Astrocyte (in vitro differentiated cells and primary cell): ENCODE data around the gene SERPINA10. TPM values are rescaled to one million over a fixed set of nuclear protein-coding genes. Genes with fewer than 3 reads are reported as not detected.
"Not testable (repeated sequence)": the region's sequence is repeated elsewhere in the genome, so short reads cannot be mapped to it uniquely, and the experiment has no call there.

Source experiments
- DNase-seq: peaks from one replicate; pipeline ENCODE4 v3.0.0-alpha.2; 2010; ENCODE audit warnings: low read depth
- FAIRE-seq: peaks from 2 replicates; lab custom pipeline; 2011; peaks lifted over from hg19 to GRCh38; lab: Jason Lieb, UNC
- H2AFZ ChIP-seq: 2 replicates; pipeline ENCODE4 v1.6.0; 2012; ENCODE audit warnings: low read depth, low read length, inconsistent platforms
- H3K27ac ChIP-seq: 2 replicates; pipeline ENCODE4 v1.5.1; 2011; ENCODE audit warnings: low read depth, low read length, inconsistent platforms
- H3K27me3 ChIP-seq: 2 replicates; pipeline ENCODE4 v1.6.0; 2011; ENCODE audit warnings: low read length, inconsistent platforms; ENCODE audit not compliant: insufficient read depth
- H3K36me3 ChIP-seq: 2 replicates; pipeline ENCODE4 v1.5.1; 2011; ENCODE audit warnings: low read length, inconsistent platforms; ENCODE audit not compliant: insufficient read depth
- H3K4me1 ChIP-seq: 2 replicates; pipeline ENCODE4 v1.5.1; 2011; ENCODE audit warnings: low read length, inconsistent platforms; ENCODE audit not compliant: insufficient read depth
- H3K4me2 ChIP-seq: 2 replicates; pipeline ENCODE4 v1.6.0; 2012; ENCODE audit warnings: low read length, inconsistent platforms
- H3K4me3 ChIP-seq: 2 replicates; pipeline ENCODE4 v1.5.1; 2011; ENCODE audit warnings: low read depth, mild to moderate bottlenecking, low read length, inconsistent platforms; ENCODE audit not compliant: insufficient read depth
- H3K79me2 ChIP-seq: 2 replicates; pipeline ENCODE4 v1.6.0; 2012; ENCODE audit warnings: mild to moderate bottlenecking, low read length, inconsistent platforms; ENCODE audit not compliant: insufficient read depth
- H3K9ac ChIP-seq: 2 replicates; pipeline ENCODE4 v1.6.0; 2012; ENCODE audit warnings: mild to moderate bottlenecking, low read length, inconsistent platforms
- H3K9me3 ChIP-seq: 2 replicates; pipeline ENCODE4 v1.5.1; 2012; ENCODE audit warnings: low read depth, mild to moderate bottlenecking, low read length, inconsistent platforms; ENCODE audit not compliant: insufficient read depth
- H4K20me1 ChIP-seq: 2 replicates; pipeline ENCODE4 v1.6.0; 2012; ENCODE audit warnings: low read length, inconsistent platforms; ENCODE audit not compliant: insufficient read depth
- H3K27ac Mint-ChIP-seq: one replicate; pipeline ENCODE4 v1.8.0; 2021; ENCODE audit warnings: mild to moderate bottlenecking, mixed read lengths; ENCODE audit not compliant: unreplicated experiment
- H3K27me3 Mint-ChIP-seq: one replicate; pipeline ENCODE4 v1.8.0; 2021; ENCODE audit warnings: low read depth, mixed read lengths; ENCODE audit not compliant: unreplicated experiment
- H3K36me3 Mint-ChIP-seq: one replicate; pipeline ENCODE4 v1.8.0; 2021; ENCODE audit warnings: low read depth, mixed read lengths; ENCODE audit not compliant: unreplicated experiment
- H3K4me1 Mint-ChIP-seq: one replicate; pipeline ENCODE4 v1.8.0; 2021; ENCODE audit warnings: low read depth, mixed read lengths; ENCODE audit not compliant: unreplicated experiment
- H3K4me3 Mint-ChIP-seq: one replicate; pipeline ENCODE4 v1.8.0; 2021; ENCODE audit warnings: mild to moderate bottlenecking, moderate library complexity, mixed read lengths; ENCODE audit not compliant: unreplicated experiment
- H3K9me3 Mint-ChIP-seq: one replicate; pipeline ENCODE4 v1.8.0; 2021; ENCODE audit warnings: mild to moderate bottlenecking, mixed read lengths; ENCODE audit not compliant: unreplicated experiment
- CTCF ChIP-seq: IDR thresholded peaks from 2 replicates; pipeline ENCODE4 v1.5.1; 2011; ENCODE audit warnings: low read depth, mild to moderate bottlenecking, inconsistent platforms, low read length, moderate library complexity; ENCODE audit not compliant: insufficient read depth
- EZH2 ChIP-seq: IDR thresholded peaks from 2 replicates; pipeline ENCODE4 v1.6.1; 2012; ENCODE audit warnings: mild to moderate bottlenecking, low read length, inconsistent platforms; ENCODE audit not compliant: insufficient read depth
- total RNA-seq: library from RNA; stranded (reverse); gene quantifications from 2 replicates; pipeline ENCODE4 v1.2.1, GENCODE V29; 2021

Gene SERPINA10
- total RNA-seq, 1 donor from 2014 or later = not detected

GRCh38 chr14:94269156-94269555 lies 23.9 kb downstream of the SERPINA10 start:
- Histone ChIP-seq H3K36me3 (no peaks in the 10 kb centered on the region), H3K4me2 (no peak overlapping the region), H3K79me2 (no peaks in the 10 kb centered on the region), H3K9me3 (no peaks in the 10 kb centered on the region), H3K9ac (no peak overlapping the region), H4K20me1 (no peaks in the 10 kb centered on the region), H3K27me3 (no peaks in the 10 kb centered on the region), H3K27ac (no peak overlapping the region), H3K4me3 (no peak overlapping the region), H3K4me1 (no peaks in the 10 kb centered on the region), H2AFZ (no peak overlapping the region)
- no peak for TF ChIP-seq CTCF
- TF ChIP-seq EZH2 = no peak
- peak overlapping the region; percentile 5 for H3K27ac Mint-ChIP-seq
- H3K27me3 Mint-ChIP-seq = no peaks in the 10 kb centered on the region
- peaks cover 3% of the 10 kb centered on the region for H3K4me1 Mint-ChIP-seq
- H3K4me3 Mint-ChIP-seq = no peak overlapping the region
- no peaks in the 10 kb centered on the region for H3K36me3 Mint-ChIP-seq
- H3K9me3 Mint-ChIP-seq = peaks cover 2% of the 10 kb centered on the region
- no peak for DNase-seq
- no peak for FAIRE-seq

GRCh38 chr14:94268582-94268981 lies 24.5 kb downstream of the SERPINA10 start:
- not testable (repeated sequence) for H3K9ac ChIP-seq, H3K27ac Mint-ChIP-seq, H3K36me3 ChIP-seq, H3K4me3 Mint-ChIP-seq, DNase-seq, H3K27me3 ChIP-seq, H3K4me3 ChIP-seq, H3K36me3 Mint-ChIP-seq, H3K4me1 Mint-ChIP-seq, H3K9me3 ChIP-seq, H4K20me1 ChIP-seq, H3K4me1 ChIP-seq, H2AFZ ChIP-seq, H3K4me2 ChIP-seq, H3K9me3 Mint-ChIP-seq, H3K27ac ChIP-seq, H3K27me3 Mint-ChIP-seq, H3K79me2 ChIP-seq, FAIRE-seq

GRCh38 chr14:94267352-94267751 lies 25.7 kb downstream of the SERPINA10 start:
- DNase-seq = no peak
- Histone ChIP-seq H3K27me3 (no peaks in the 10 kb centered on the region), H3K9me3 (no peaks in the 10 kb centered on the region), H2AFZ (no peak overlapping the region), H3K9ac (no peak overlapping the region), H3K36me3 (no peaks in the 10 kb centered on the region), H3K4me3 (no peak overlapping the region), H3K27ac (no peak overlapping the region), H3K79me2 (no peaks in the 10 kb centered on the region), H3K4me2 (no peak overlapping the region), H3K4me1 (no peaks in the 10 kb centered on the region), H4K20me1 (no peaks in the 10 kb centered on the region)
- no peak for TF ChIP-seq EZH2
- H3K4me1 Mint-ChIP-seq = peaks cover 3% of the 10 kb centered on the region
- no peaks in the 10 kb centered on the region for H3K27me3 Mint-ChIP-seq
- H3K36me3 Mint-ChIP-seq = peaks cover 7% of the 10 kb centered on the region
- no peak overlapping the region for H3K27ac Mint-ChIP-seq
- H3K4me3 Mint-ChIP-seq = no peak overlapping the region
- no peak for FAIRE-seq
- peaks cover 2% of the 10 kb centered on the region for H3K9me3 Mint-ChIP-seq

GRCh38 chr14:94264195-94264594 lies 28.9 kb downstream of the SERPINA10 start:
- H3K4me3 Mint-ChIP-seq, FAIRE-seq, H3K9ac ChIP-seq, H3K4me1 ChIP-seq, H3K27ac Mint-ChIP-seq, H3K4me1 Mint-ChIP-seq, DNase-seq, H3K9me3 ChIP-seq, H3K4me2 ChIP-seq, H3K36me3 ChIP-seq, H3K9me3 Mint-ChIP-seq, H3K27me3 Mint-ChIP-seq, H3K27ac ChIP-seq, H3K27me3 ChIP-seq, H3K79me2 ChIP-seq, H4K20me1 ChIP-seq, H2AFZ ChIP-seq, H3K4me3 ChIP-seq: not testable (repeated sequence)
- H3K36me3 Mint-ChIP-seq = peaks cover 13% of the 10 kb centered on the region
